Measurements from ENCODE around the gene ACSM2A.
"Not testable (repeated sequence)": the region's sequence is repeated elsewhere in the genome, so short reads cannot be mapped to it uniquely, and the experiment has no call there.

Gene ACSM2A

GRCh38 chr16:20441191-20441590 is 10.1 kb upstream of the ACSM2A start:
- no peak overlapping the region for H3K4me3 ChIP-seq (ENCODE audit: low read depth, low read length)
- no peak for DNase-seq (ENCODE audit: low read depth)
- TF ChIP-seq CTCF (IDR thresholded peaks at IDR 0.05; ENCODE audit: low read depth, low read length, missing control alignments): no peak
- in situ Hi-C loops (cut with HindIII; ENCODE audit: low sequenced_read_pairs): no loop called here

DNA sequence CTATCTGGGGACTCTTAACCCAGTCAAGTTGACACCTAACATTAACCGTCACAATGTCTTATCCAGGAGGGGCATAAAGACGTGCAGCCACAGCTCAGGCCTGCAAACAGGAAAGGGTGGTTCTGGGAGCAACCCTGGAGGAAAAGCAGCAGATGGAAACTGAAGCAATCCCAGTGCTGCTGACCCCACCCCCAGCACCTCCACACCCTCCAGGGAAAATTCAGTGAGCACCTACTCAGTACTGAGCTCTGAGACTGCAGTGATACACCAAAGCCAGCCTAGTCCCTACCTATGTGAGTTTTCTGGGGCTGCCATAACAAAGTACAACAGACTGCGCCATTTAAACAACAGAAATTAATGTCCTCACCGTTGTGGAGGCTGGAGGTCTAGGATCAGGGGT is 9.5 kb upstream of the ACSM2A start:
- in situ Hi-C loops (cut with HindIII; ENCODE audit: low sequenced_read_pairs); DNase-seq (ENCODE audit: low read depth); H3K4me3 ChIP-seq (ENCODE audit: low read depth, low read length): not testable (repeated sequence)

DNA sequence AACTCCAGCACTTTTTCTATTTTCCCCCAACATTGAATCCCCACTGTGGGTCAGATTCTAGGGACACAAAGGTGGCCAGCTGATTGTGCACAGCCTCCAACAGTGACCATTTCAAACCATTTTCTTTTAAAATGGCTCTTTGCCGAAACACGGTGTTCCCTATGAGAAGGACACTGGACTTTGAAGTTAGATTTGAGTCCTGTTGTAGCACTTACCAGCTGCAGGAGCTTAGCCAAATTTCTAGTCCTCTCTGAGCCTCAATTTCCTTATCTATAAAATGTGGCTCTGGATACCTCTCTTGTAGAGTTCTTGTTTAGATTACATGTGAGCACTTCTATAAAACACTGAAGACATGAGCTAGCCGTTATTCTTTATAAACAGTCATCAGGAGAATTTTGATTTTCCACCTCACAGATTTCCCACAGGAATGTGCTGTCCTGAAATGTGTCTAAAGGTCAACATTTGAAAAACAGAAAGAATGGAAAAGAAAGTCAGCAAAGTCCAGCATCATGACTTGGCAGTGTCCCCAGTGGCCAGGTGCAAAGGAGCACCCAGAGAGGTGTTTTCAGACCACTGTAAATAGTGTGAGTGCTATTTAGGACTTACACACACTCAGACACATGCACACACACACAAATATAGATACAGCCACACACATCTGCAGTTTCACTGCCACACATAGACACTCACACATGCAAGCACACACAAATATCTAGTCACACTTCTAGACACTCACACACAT is 4.5 kb upstream of the ACSM2A start:
- H3K4me3 ChIP-seq (ENCODE audit: low read depth, low read length); in situ Hi-C loops (cut with HindIII; ENCODE audit: low sequenced_read_pairs); DNase-seq (ENCODE audit: low read depth): not testable (repeated sequence)

GRCh38 chr16:20453633-20454032 is 2.3 kb downstream of the ACSM2A start:
- DNase-seq (ENCODE audit: low read depth); H3K4me3 ChIP-seq (ENCODE audit: low read depth, low read length); in situ Hi-C loops (cut with HindIII; ENCODE audit: low sequenced_read_pairs): not testable (repeated sequence)

DNA sequence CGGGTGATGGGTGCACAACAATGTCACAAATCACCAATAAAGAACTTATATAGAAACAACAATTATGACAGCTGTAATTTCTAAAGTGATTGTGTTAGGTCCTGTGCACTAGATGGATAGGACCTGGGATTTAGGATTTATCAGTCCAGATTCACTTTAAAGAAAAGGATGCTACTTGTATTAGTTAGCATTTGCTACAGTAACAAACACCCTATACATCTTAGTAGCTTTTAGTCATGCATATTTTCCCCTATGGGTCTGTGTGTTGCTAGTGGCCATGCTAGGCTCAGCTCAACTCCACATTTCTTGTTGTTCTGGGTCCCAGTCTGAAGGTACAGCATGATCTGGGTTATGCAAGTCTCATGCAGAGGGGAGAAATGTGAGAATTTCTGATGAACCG is 7.9 kb downstream of the ACSM2A start:
- DNase-seq (ENCODE audit: low read depth); in situ Hi-C loops (cut with HindIII; ENCODE audit: low sequenced_read_pairs); H3K4me3 ChIP-seq (ENCODE audit: low read depth, low read length): not testable (repeated sequence)

DNA sequence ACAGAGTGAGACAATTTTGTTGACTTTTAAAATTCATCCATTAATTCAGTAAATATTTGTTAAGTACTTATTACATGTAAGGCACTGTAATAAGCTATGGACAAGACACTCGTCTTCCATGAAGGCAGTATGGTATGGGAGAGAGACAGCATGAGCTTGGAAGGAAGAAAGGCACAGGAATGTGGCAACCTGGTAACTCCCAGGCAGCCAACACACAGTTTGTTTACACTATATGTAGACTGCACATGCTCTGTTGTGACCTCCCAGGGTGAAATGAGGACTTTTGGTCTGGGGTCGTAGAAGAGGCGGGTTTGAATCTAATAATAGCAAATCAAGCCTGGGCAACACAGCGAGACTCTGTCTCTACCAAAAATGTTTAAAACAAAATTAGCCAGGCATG is 9.0 kb downstream of the ACSM2A start:
- DNase-seq (ENCODE audit: low read depth); in situ Hi-C loops (cut with HindIII; ENCODE audit: low sequenced_read_pairs); H3K4me3 ChIP-seq (ENCODE audit: low read depth, low read length): not testable (repeated sequence)

DNA sequence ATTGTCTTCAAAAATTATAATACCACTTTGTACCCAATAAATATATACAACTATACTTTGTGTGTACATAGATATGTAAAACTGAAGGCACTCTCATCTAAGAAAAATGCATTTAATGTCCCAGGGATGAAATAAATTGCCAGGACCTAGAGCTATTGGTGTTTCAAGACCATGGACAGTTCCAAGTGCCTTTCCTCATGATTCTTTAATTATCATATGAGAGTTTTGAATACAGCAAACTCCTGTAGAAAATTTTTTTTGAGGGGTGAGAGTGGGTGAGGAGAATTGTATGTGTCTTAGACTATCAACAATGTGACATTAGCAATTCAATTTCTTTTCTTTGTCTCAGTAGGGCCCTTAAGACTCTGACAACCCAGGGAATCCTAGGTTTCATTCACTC is 17.6 kb downstream of the ACSM2A start:
- DNase-seq (ENCODE audit: low read depth); in situ Hi-C loops (cut with HindIII; ENCODE audit: low sequenced_read_pairs); H3K4me3 ChIP-seq (ENCODE audit: low read depth, low read length): not testable (repeated sequence)

GRCh38 chr16:20469930-20470329 is 18.6 kb downstream of the ACSM2A start:
- in situ Hi-C loops (cut with HindIII; ENCODE audit: low sequenced_read_pairs); DNase-seq (ENCODE audit: low read depth); H3K4me3 ChIP-seq (ENCODE audit: low read depth, low read length): not testable (repeated sequence)

DNA sequence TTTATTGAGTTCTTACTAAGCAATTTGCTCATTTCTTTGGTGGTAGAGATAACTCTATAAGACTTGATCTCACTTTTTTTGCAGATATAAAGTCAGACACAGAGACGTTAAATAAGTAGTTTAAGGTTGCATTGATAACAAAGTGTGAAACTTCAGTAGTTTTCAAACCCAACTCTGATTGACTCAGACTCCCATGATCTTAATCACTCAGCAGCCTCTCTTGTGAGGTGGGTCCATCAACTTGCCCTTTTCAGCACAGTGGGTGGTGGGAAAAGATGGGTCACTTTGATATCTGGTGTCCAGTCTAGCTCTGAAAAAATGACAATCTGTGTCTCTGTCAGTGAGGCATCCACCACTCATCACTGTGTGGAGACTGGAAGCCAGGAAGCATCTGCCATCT is 19.4 kb downstream of the ACSM2A start:
- DNase-seq (ENCODE audit: low read depth); H3K4me3 ChIP-seq (ENCODE audit: low read depth, low read length); in situ Hi-C loops (cut with HindIII; ENCODE audit: low sequenced_read_pairs): not testable (repeated sequence)

DNA sequence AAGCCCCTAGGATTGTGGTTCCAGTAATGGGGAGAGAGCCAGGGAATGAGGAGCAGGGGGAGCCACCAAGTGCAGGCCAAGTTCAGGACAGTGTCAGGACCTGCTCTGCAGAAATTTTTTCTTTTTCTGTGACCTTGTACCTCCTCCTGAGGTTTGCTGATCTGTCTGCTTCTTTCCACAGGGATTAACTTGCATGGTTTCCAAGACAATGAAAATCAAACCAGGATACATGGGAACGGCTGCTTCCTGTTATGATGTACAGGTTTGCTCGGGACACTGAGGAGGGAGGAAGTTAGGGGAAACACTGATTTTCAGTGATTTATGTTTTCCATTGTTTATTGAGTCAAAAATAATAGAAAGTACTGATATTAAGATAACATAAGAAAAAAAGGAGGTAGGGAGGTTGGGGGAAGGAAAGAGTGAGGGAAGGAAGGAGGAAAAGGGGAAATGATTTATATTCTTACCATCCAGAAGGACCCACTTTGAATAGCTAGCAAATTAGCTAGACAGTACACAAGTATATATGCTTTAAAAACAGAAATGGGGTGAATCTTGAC is 25.9 kb downstream of the ACSM2A start:
- H3K4me3 ChIP-seq (ENCODE audit: low read depth, low read length); DNase-seq (ENCODE audit: low read depth); in situ Hi-C loops (cut with HindIII; ENCODE audit: low sequenced_read_pairs): not testable (repeated sequence)

DNA sequence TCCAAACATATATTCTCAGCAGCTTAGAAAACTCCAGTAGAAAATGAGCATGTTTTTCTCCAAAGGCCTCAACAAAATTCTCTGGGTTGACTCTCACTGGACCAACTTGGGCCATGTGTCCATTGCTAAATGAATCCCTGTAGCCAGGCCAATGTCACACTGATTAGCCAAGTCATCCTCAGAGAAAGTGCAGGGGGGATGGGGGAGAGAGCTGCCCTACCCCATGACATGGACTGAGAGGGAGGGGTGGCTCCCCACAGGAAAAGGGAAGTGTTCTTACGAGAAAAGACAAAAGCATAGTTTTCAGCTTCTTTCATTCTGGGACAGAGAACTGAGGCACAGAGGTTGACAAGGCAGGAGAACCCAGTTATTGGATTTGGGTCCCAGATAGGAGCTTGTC is 32.7 kb downstream of the ACSM2A start:
- DNase-seq (ENCODE audit: low read depth); in situ Hi-C loops (cut with HindIII; ENCODE audit: low sequenced_read_pairs); H3K4me3 ChIP-seq (ENCODE audit: low read depth, low read length): not testable (repeated sequence)

GRCh38 chr16:20484726-20485125 is 33.4 kb downstream of the ACSM2A start:
- TF ChIP-seq CTCF (IDR thresholded peaks at IDR 0.05; ENCODE audit: low read depth, low read length, missing control alignments): no peak
- no peak for DNase-seq (ENCODE audit: low read depth)
- in situ Hi-C loops (cut with HindIII; ENCODE audit: low sequenced_read_pairs): no loop called here

More at GRCh38 chr16:20484726-20485125, 33.4 kb downstream of the ACSM2A start:
- no peak overlapping the region for H3K4me3 ChIP-seq (ENCODE audit: low read depth, low read length)
